Measurements from ENCODE around the gene PPP2R2C. TPM values are rescaled to one million over a fixed set of nuclear protein-coding genes. Genes with fewer than 3 reads are reported as not detected.

PPP2R2C gene
- total and polyA plus RNA-seq, 9 of the 15 experiments (the other 6 are each of a cell fraction or from before 2014, with no cell fraction given), result 0.04 to 0.06 TPM; not detected in 7

DNA sequence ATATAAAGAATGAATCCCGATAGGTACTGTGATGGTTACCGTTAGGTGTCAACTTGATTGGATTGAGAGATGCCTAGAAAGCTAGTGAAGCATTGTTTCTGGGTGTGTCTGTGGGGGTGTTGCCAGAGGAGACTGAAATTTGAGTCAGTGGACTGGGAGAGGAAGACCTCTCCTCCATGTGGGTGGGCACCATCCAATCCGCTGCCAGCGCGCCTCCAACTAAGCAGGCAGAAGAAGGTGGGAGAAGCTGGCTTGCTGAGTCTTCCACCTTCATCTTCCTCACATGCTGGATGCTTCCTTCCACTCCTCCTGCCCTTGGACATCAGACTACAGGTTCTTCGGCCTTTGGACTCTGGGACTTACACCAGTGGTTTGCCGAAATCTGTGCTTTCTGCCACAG, 162.6 kb downstream of the PPP2R2C start:
- no peaks in the 10 kb centered on the region for H3K9me3 ChIP-seq (replicated peaks; ENCODE audit: control insufficient read depth, insufficient read depth, low read depth, low read length)

More for the DNA sequence above, 162.6 kb downstream of the PPP2R2C start:
- DNase-seq (ENCODE audit: extremely low read depth in 1 of 4, low spot score in 3 of 4) (no peak), ATAC-seq (no peak), FAIRE-seq (no peak)
- Histone ChIP-seq H4K20me1 (replicated peaks; ENCODE audit: control insufficient read depth, insufficient read depth, low read length) (no peaks in the 10 kb centered on the region), H3K79me2 (ENCODE audit: control insufficient read depth, insufficient read depth, low read length) (no peaks in the 10 kb centered on the region), H3K9ac (ENCODE audit: insufficient read depth in 1 of 2, low read depth in 2 of 2, low read length in 2 of 2) (no peak overlapping the region), H3K4me1 (replicated peaks in 1 of 2; ENCODE audit: control insufficient read depth in 2 of 2, insufficient read depth in 2 of 2, low read length in 2 of 2) (peaks cover 0 to 7% of the 10 kb centered on the region in 2 experiments; a peak in 1 of 5 replicates), H3K27me3 (ENCODE audit: control insufficient read depth in 2 of 2, insufficient read depth in 2 of 2, low read length in 2 of 2) (peaks cover 3 to 35% of the 10 kb centered on the region in 2 experiments; a peak in 3 of 5 replicates), H2AFZ (ENCODE audit: low read depth, low read length) (no peak overlapping the region), H3K9me1 (ENCODE audit: control insufficient read depth, insufficient read depth, low read length) (no peaks in the 10 kb centered on the region), H3K27ac (ENCODE audit: extremely low read depth, low read depth, low read length) (no peak overlapping the region), H3K36me3 (ENCODE audit: control insufficient read depth, insufficient read depth, low read length) (no peaks in the 10 kb centered on the region), H3K4me2 (ENCODE audit: insufficient read depth, low read length) (no peak overlapping the region), H3K4me3 (no peak overlapping the region)
- intact Hi-C loops (cut with micrococcal nuclease) (no loop called here), in situ Hi-C loops (cut with MboI) (no loop called here)
- ChIA-PET CTCF (ENCODE audit: low intra/inter-chr PET ratio) (no interaction called here), POLR2A (interaction anchor here (0.7 to 0.9 kb wide), 2 partner anchors 21 to 365 kb away, joined by 3 read pairs; no protein-coding TSS in a partner anchor)
- 7% methylated on average over 7 of the region's 7 CpGs for WGBS (ENCODE audit: insufficient coverage, low coverage, missing lambda C conversion rate)
- no TSS peak for BruUV-seq (replicated peaks)
- TF ChIP-seq, protein P1, sequence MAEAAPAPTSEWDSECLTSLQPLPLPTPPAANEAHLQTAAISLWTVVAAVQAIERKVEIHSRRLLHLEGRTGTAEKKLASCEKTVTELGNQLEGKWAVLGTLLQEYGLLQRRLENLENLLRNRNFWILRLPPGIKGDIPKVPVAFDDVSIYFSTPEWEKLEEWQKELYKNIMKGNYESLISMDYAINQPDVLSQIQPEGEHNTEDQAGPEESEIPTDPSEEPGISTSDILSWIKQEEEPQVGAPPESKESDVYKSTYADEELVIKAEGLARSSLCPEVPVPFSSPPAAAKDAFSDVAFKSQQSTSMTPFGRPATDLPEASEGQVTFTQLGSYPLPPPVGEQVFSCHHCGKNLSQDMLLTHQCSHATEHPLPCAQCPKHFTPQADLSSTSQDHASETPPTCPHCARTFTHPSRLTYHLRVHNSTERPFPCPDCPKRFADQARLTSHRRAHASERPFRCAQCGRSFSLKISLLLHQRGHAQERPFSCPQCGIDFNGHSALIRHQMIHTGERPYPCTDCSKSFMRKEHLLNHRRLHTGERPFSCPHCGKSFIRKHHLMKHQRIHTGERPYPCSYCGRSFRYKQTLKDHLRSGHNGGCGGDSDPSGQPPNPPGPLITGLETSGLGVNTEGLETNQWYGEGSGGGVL (CRISPR knock-in tag; IDR thresholded peaks at IDR 0.05), result no peak
- no peak for TF ChIP-seq POU5F1 (IDR thresholded peaks at IDR 0.05; ENCODE audit: borderline replicate concordance, low read depth, low read length, partially characterized antibody)
- no peak for TF ChIP-seq ZNF77 (CRISPR knock-in tag; IDR thresholded peaks at IDR 0.05)
- TF ChIP-seq BRCA1 (IDR thresholded peaks at IDR 0.05), result no peak
- TF ChIP-seq BRCA1 (CRISPR knock-in tag; IDR thresholded peaks at IDR 0.05), result no peak
- no peak for TF ChIP-seq GABPB1 (CRISPR knock-in tag; IDR thresholded peaks at IDR 0.05)
- TF ChIP-seq CC2D1A (IDR thresholded peaks at IDR 0.05), result no peak
- no peak for TF ChIP-seq ZNF184 (CRISPR knock-in tag; IDR thresholded peaks at IDR 0.05)
- no peak for TF ChIP-seq ETV1 (tag; conservative IDR thresholded peaks at IDR 0.05; ENCODE audit: low read depth)
- TF ChIP-seq, protein P2, sequence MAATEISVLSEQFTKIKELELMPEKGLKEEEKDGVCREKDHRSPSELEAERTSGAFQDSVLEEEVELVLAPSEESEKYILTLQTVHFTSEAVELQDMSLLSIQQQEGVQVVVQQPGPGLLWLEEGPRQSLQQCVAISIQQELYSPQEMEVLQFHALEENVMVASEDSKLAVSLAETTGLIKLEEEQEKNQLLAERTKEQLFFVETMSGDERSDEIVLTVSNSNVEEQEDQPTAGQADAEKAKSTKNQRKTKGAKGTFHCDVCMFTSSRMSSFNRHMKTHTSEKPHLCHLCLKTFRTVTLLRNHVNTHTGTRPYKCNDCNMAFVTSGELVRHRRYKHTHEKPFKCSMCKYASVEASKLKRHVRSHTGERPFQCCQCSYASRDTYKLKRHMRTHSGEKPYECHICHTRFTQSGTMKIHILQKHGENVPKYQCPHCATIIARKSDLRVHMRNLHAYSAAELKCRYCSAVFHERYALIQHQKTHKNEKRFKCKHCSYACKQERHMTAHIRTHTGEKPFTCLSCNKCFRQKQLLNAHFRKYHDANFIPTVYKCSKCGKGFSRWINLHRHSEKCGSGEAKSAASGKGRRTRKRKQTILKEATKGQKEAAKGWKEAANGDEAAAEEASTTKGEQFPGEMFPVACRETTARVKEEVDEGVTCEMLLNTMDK (IDR thresholded peaks at IDR 0.05; ENCODE audit: borderline replicate concordance, insufficient read depth, low read depth, low read length, poor library complexity, severe bottlenecking), result no peak
